ENCODE results near the gene EVA1A.

Gene EVA1A

GRCh38 chr2:75447176-75447575 is 113.6 kb downstream of the EVA1A start:
- DNase-seq (ENCODE audit: low spot score) = no peak
